ENCODE results near the gene NUDT17. TPM values are rescaled to one million over a fixed set of nuclear protein-coding genes. Genes with fewer than 3 reads are reported as not detected.

Gene NUDT17
- polyA plus RNA-seq, 1 donor from 2014 or later: 5.4 TPM

- H4K20me1 ChIP-seq (ENCODE audit: insufficient read depth): no peaks in the 10 kb centered on the region
- H3K9ac ChIP-seq (ENCODE audit: low read length): no peak overlapping the region
- H3K9me2 ChIP-seq (ENCODE audit: insufficient read depth, low read length): no peaks in the 10 kb centered on the region
- H3K36me3 ChIP-seq (ENCODE audit: insufficient read depth, low read length): no peaks in the 10 kb centered on the region
- H3K27ac ChIP-seq (ENCODE audit: low read length): no peak overlapping the region
- H3F3A ChIP-seq (ENCODE audit: insufficient read depth, low read length, poor library complexity, severe bottlenecking): no peaks in the 10 kb centered on the region
- no peak for TF ChIP-seq CTCF (IDR thresholded peaks at IDR 0.05; ENCODE audit: poor library complexity, severe bottlenecking)
- TF ChIP-seq MXI1 (conservative IDR thresholded peaks at IDR 0.05; ENCODE audit: poor library complexity, severe bottlenecking): no peak
- no peak overlapping the region for H3K4me3 ChIP-seq (ENCODE audit: low read length)
- H3K4me2 ChIP-seq (ENCODE audit: low read length): no peak overlapping the region
- no peaks in the 10 kb centered on the region for H3K79me2 ChIP-seq (replicated peaks; ENCODE audit: insufficient read depth, low read length)
- H2AFZ ChIP-seq (ENCODE audit: low read depth, low read length): no peak overlapping the region
- no peaks in the 10 kb centered on the region for H3K9me3 ChIP-seq (ENCODE audit: low read length)
- no peaks in the 10 kb centered on the region for H3K27me3 ChIP-seq (ENCODE audit: insufficient read depth, low read depth, low read length)
These were observed 18.0 kb downstream of the NUDT17 start for GRCh38 chr1:145863282-145864018.

GRCh38 chr1:145868232-145868631, 22.8 kb downstream of the NUDT17 start:
- Histone ChIP-seq H3K79me2 (replicated peaks; ENCODE audit: insufficient read depth, low read length) (no peaks in the 10 kb centered on the region), H3K36me3 (ENCODE audit: insufficient read depth, low read length) (no peaks in the 10 kb centered on the region), H3K4me2 (ENCODE audit: low read length) (no peak overlapping the region), H3K9ac (ENCODE audit: low read length) (no peak overlapping the region), H2AFZ (ENCODE audit: low read depth, low read length) (no peak overlapping the region), H4K20me1 (ENCODE audit: insufficient read depth) (no peaks in the 10 kb centered on the region), H3K4me3 (ENCODE audit: low read length) (no peak overlapping the region), H3K9me3 (ENCODE audit: low read length) (no peaks in the 10 kb centered on the region), H3K27me3 (ENCODE audit: insufficient read depth, low read depth, low read length) (peaks cover 8% of the 10 kb centered on the region), H3K9me2 (ENCODE audit: insufficient read depth, low read length) (no peaks in the 10 kb centered on the region), H3F3A (ENCODE audit: insufficient read depth, low read length, poor library complexity, severe bottlenecking) (no peaks in the 10 kb centered on the region), H3K27ac (ENCODE audit: low read length) (no peak overlapping the region)
- no peak for TF ChIP-seq CTCF (IDR thresholded peaks at IDR 0.05; ENCODE audit: poor library complexity, severe bottlenecking)
- no peak for TF ChIP-seq EZH2 (IDR thresholded peaks at IDR 0.05; ENCODE audit: borderline replicate concordance, insufficient read depth, low read length, poor library complexity, severe bottlenecking)
- no peak for TF ChIP-seq EP300 (conservative IDR thresholded peaks at IDR 0.05; ENCODE audit: poor library complexity, severe bottlenecking)
- no peak for TF ChIP-seq RAD21 (conservative IDR thresholded peaks at IDR 0.05)
- no peak for TF ChIP-seq SMC3 (conservative IDR thresholded peaks at IDR 0.05; ENCODE audit: poor library complexity)

Measured in neural cell (in vitro differentiated cells).